Keratinocyte (primary cell): ENCODE data around the gene SLC12A6.

ENCODE experiments used
- CTCF ChIP-seq, 3 experiments: IDR thresholded peaks in 1 of 3; conservative IDR thresholded peaks in 1 of 3; optimal IDR thresholded peaks in 1 of 3; 2 replicates in 2 of 3; 3 replicates in 1 of 3; pipeline versions ENCODE3 to v1.5.1; 2011; ENCODE audit warnings: low read length in 3 of 3, mild to moderate bottlenecking in 3 of 3, moderate library complexity in 2 of 3, control low read depth in 1 of 3, inconsistent platforms in 1 of 3; ENCODE audit not compliant: insufficient read depth in 2 of 3; ENCODE audit errors: extremely low read depth in 1 of 3
- EZH2 ChIP-seq: IDR thresholded peaks from one replicate; pipeline ENCODE4 v1.6.1; 2012; ENCODE audit warnings: inconsistent platforms, mild to moderate bottlenecking, low read length, moderate library complexity

GRCh38 chr15:34337557-34338306, at the start of gene SLC12A6:
- TF ChIP-seq CTCF (optimal IDR thresholded peaks at IDR 0.05 in 1 of 3, IDR thresholded peaks at IDR 0.05 in 1 of 3, conservative IDR thresholded peaks at IDR 0.05 in 1 of 3; ENCODE audit: extremely low read depth in 1 of 3, insufficient read depth in 2 of 3, low read length in 3 of 3), result no peak
- TF ChIP-seq EZH2, result no peak
